SU-DHL-6 (cell line): Measurements from ENCODE around the gene MPZL2.

Source experiments
- CTCF ChIP-seq: fragments of 200-600 bp; sonication (generic); IDR thresholded peaks from one replicate; pipeline ENCODE4 v1.5.1; 2017; ENCODE audit warnings: antibody characterized with exemption, mild to moderate bottlenecking, low read length, moderate library complexity; ENCODE audit not compliant: insufficient read depth, poor library complexity, severe bottlenecking
- EZH2phosphoT487 ChIP-seq: fragments of 200-600 bp; sonication (generic), shearing (Covaris generic); conservative IDR thresholded peaks from 2 replicates; pipeline ENCODE4 v1.6.1; 2018; ENCODE audit warnings: mild to moderate bottlenecking, antibody characterized with exemption, low read length, moderate library complexity, mixed read lengths

GRCh38 chr11:118277312-118277711 is 13.2 kb upstream of the MPZL2 start:
- TF ChIP-seq CTCF (no peak), EZH2phosphoT487 (no peak)
